ENCODE data around the gene SAPCD1. TPM values are rescaled to one million over a fixed set of nuclear protein-coding genes. Genes with fewer than 3 reads are reported as not detected.
"Not testable (repeated sequence)": the region's sequence is repeated elsewhere in the genome, so short reads cannot be mapped to it uniquely, and the experiment has no call there.

Gene SAPCD1
- polyA plus RNA-seq, 3 donors = 0.51 to 1.4 TPM; not detected in 1

GRCh38 chr6:31784098-31784925 lies 21.9 kb downstream of the SAPCD1 start:
- 92 to 95% (median 95%) methylated on average over 15 of the region's 15 CpGs for WGBS, 3 donors
- H3K27ac ChIP-seq (ENCODE audit: low read depth, low read length) = no peak overlapping the region

GRCh38 chr6:31785475-31785874 lies 23.0 kb downstream of the SAPCD1 start:
- WGBS, 3 donors = 95 to 96% (median 96%) methylated on average over 11 of the region's 11 CpGs
- H3K27ac ChIP-seq (ENCODE audit: low read depth, low read length) = no peak overlapping the region

GRCh38 chr6:31791324-31792089 lies 29.1 kb downstream of the SAPCD1 start:
- no peak overlapping the region for H3K27ac ChIP-seq (ENCODE audit: low read depth, low read length)
- WGBS, 3 donors = 63 to 67% (median 65%) methylated on average over 12 of the region's 12 CpGs

GRCh38 chr6:31792090-31792374 lies 29.6 kb downstream of the SAPCD1 start:
- 79 to 86% (median 84%) methylated on average over 3 of the region's 3 CpGs for WGBS, 3 donors
- no peak overlapping the region for H3K27ac ChIP-seq (ENCODE audit: low read depth, low read length)

- H3K27ac ChIP-seq (ENCODE audit: low read depth, low read length) = no peak overlapping the region
- WGBS, 3 donors = 76 to 90% (median 81%) methylated on average over 12 of the region's 12 CpGs
These were observed 30.3 kb downstream of the SAPCD1 start for GRCh38 chr6:31792761-31793171.

- 82 to 92% (median 92%) methylated on average over 6 of the region's 6 CpGs for WGBS, 3 donors
- H3K27ac ChIP-seq (ENCODE audit: low read depth, low read length) = not testable (repeated sequence)
These were observed 31.4 kb downstream of the SAPCD1 start for GRCh38 chr6:31793927-31794245.

- H3K27ac ChIP-seq (ENCODE audit: low read depth, low read length) = peak overlapping the region; percentile 13
- WGBS, 3 donors = 11 to 19% (median 15%) methylated on average over 7 of the region's 7 CpGs
These were observed 31.9 kb downstream of the SAPCD1 start for GRCh38 chr6:31794294-31794865.

- 0 to 1% (median 1%) methylated on average over 43 to 44 of the region's 44 CpGs for WGBS, 3 donors
- H3K27ac ChIP-seq (ENCODE audit: low read depth, low read length) = peak overlapping the region; percentile 89
These were observed 32.6 kb downstream of the SAPCD1 start for GRCh38 chr6:31794866-31795615.

- peak within 1 kb of the TSS; percentile 89 for H3K27ac ChIP-seq (ENCODE audit: low read depth, low read length)
- 0 to 1% (median 1%) methylated on average over 65 to 75 of the region's 75 CpGs for WGBS, 3 donors
These were observed 33.3 kb downstream of the SAPCD1 start, which contains the start of gene VARS1 for GRCh38 chr6:31795616-31796298. TSS of gene VARS1 (minus strand) at chr6:31795752. CDS start at chr6:31795217, 535 bp downstream.

GRCh38 chr6:31796993-31797385 lies 34.5 kb downstream of the SAPCD1 start:
- WGBS, 3 donors = 82 to 92% (median 83%) methylated on average over 2 of the region's 2 CpGs
- H3K27ac ChIP-seq (ENCODE audit: low read depth, low read length) = no peak overlapping the region

GRCh38 chr6:31797588-31797987 lies 35.1 kb downstream of the SAPCD1 start:
- no peak overlapping the region for H3K27ac ChIP-seq (ENCODE audit: low read depth, low read length)
- 27 to 78% (median 36%) methylated on average over 5 of the region's 5 CpGs for WGBS, 3 donors

- H3K27ac ChIP-seq (ENCODE audit: low read depth, low read length) = no peak overlapping the region
- 73 to 92% (median 77%) methylated on average over 12 of the region's 12 CpGs for WGBS, 3 donors
These were observed 37.3 kb downstream of the SAPCD1 start for GRCh38 chr6:31799781-31800180.

GRCh38 chr6:31801031-31801927 lies 38.8 kb downstream of the SAPCD1 start:
- 96% methylated on average over 8 of the region's 8 CpGs for WGBS, 3 donors
- not testable (repeated sequence) for H3K27ac ChIP-seq (ENCODE audit: low read depth, low read length)

GRCh38 chr6:31805939-31806469 lies 43.5 kb downstream of the SAPCD1 start:
- 12 to 16% (median 15%) methylated on average over 7 of the region's 7 CpGs for WGBS, 3 donors
- peak overlapping the region; percentile 77 for H3K27ac ChIP-seq (ENCODE audit: low read depth, low read length)

GRCh38 chr6:31806470-31807272 lies 44.2 kb downstream of the SAPCD1 start, which contains the start of gene LSM2:
TSS of gene LSM2 (minus strand) at chr6:31806966. CDS start at chr6:31806757, 209 bp downstream.
- WGBS, 3 donors = 0% methylated on average over 50 to 51 of the region's 51 CpGs
- H3K27ac ChIP-seq (ENCODE audit: low read depth, low read length) = peak within 1 kb of the TSS; percentile 77

GRCh38 chr6:31808599-31808998 lies 46.1 kb downstream of the SAPCD1 start:
- 92 to 96% (median 95%) methylated on average over 10 of the region's 10 CpGs for WGBS, 3 donors
- not testable (repeated sequence) for H3K27ac ChIP-seq (ENCODE audit: low read depth, low read length)

All from adipose tissue (tissue), 3 donors.